GM19455 (cell line): Measurements from ENCODE around the gene STOX1.
"Not testable (repeated sequence)": the region's sequence is repeated elsewhere in the genome, so short reads cannot be mapped to it uniquely, and the experiment has no call there.

Source experiments
- ATAC-seq: cut with Tn5 transposase; IDR thresholded peaks from one replicate; pipeline ENCODE4 v1.9.1; 2021; ENCODE audit not compliant: unreplicated experiment

Gene STOX1

GRCh38 chr10:68826764-68827591 is at the start of gene STOX1:
Gene STOX1 (plus strand): TSS chr10:68827531. CDS start chr10:68827624, 93 bp downstream.
- peak; percentile 76 for ATAC-seq

- no peak for ATAC-seq
Observed at GRCh38 chr10:68781613-68782574, 45.4 kb upstream of the STOX1 start.

GRCh38 chr10:68784476-68784875 is 42.9 kb upstream of the STOX1 start:
- ATAC-seq = no peak

- ATAC-seq = no peak
Observed at GRCh38 chr10:68787813-68788212, 39.5 kb upstream of the STOX1 start.

GRCh38 chr10:68790476-68790875 is 36.9 kb upstream of the STOX1 start:
- ATAC-seq = no peak

GRCh38 chr10:68792115-68792514 is 35.2 kb upstream of the STOX1 start:
- ATAC-seq = no peak

- no peak for ATAC-seq
Observed at GRCh38 chr10:68795886-68796532, 31.3 kb upstream of the STOX1 start.

GRCh38 chr10:68796605-68797004 is 30.7 kb upstream of the STOX1 start:
- no peak for ATAC-seq

- ATAC-seq = no peak
Observed at GRCh38 chr10:68800211-68800610, 27.1 kb upstream of the STOX1 start.

GRCh38 chr10:68804692-68805091 is 22.6 kb upstream of the STOX1 start:
- no peak for ATAC-seq

- not testable (repeated sequence) for ATAC-seq
Observed at GRCh38 chr10:68810830-68811229, 16.5 kb upstream of the STOX1 start.

- no peak for ATAC-seq
Observed at GRCh38 chr10:68811314-68812009, 15.9 kb upstream of the STOX1 start.

GRCh38 chr10:68812420-68812819 is 14.9 kb upstream of the STOX1 start:
- no peak for ATAC-seq

GRCh38 chr10:68813559-68813958 is 13.8 kb upstream of the STOX1 start:
- ATAC-seq = no peak

- no peak for ATAC-seq
Observed at GRCh38 chr10:68816796-68817412, 10.4 kb upstream of the STOX1 start.

GRCh38 chr10:68820359-68820758 is 7.0 kb upstream of the STOX1 start:
- not testable (repeated sequence) for ATAC-seq

GRCh38 chr10:68822626-68823025 is 4.7 kb upstream of the STOX1 start:
- ATAC-seq = not testable (repeated sequence)

- peak; percentile 33 for ATAC-seq
Observed at GRCh38 chr10:68827592-68827959, 245 bp downstream of the STOX1 start.

GRCh38 chr10:68828083-68828601 is 811 bp downstream of the STOX1 start:
- ATAC-seq = peak; percentile 51

GRCh38 chr10:68828833-68829232 is 1.5 kb downstream of the STOX1 start:
- no peak for ATAC-seq
